Natural killer cell (primary cell): Measurements from ENCODE around the gene CDC42EP4. TPM values are rescaled to one million over a fixed set of nuclear protein-coding genes. Genes with fewer than 3 reads are reported as not detected.

ENCODE experiments used
- ATAC-seq, 3 donors: fragments of 150-1000 bp in 2 of 3; fragments of 200-7000 bp in 1 of 3; cut with Tn5 transposase; 1 replicate in 1 of 3; 2 replicates in 2 of 3; pipeline ENCODE4 v1.10.0; 2021; ENCODE audit warnings: mild to moderate bottlenecking in 2 of 3, moderate library complexity in 2 of 3
- DNase-seq, 2 donors: peaks; one replicate each; pipeline versions ENCODE4 v3.0.0 to v3.0.0-alpha.2; 2013 to 2021; ENCODE audit warnings: mixed read lengths in 1 of 2
- H3K27ac ChIP-seq: one replicate; pipeline ENCODE4 v1.5.1; 2013; ENCODE audit warnings: mild to moderate bottlenecking, low read length
- H3K27me3 ChIP-seq: one replicate; pipeline ENCODE4 v1.6.1; 2013; ENCODE audit warnings: low read length; ENCODE audit not compliant: control insufficient read depth, insufficient read depth
- H3K36me3 ChIP-seq: one replicate; pipeline ENCODE4 v1.6.1; 2013; ENCODE audit warnings: low read length; ENCODE audit not compliant: control insufficient read depth, insufficient read depth
- H3K4me1 ChIP-seq: one replicate; pipeline ENCODE4 v1.6.1; 2013; ENCODE audit warnings: low read length; ENCODE audit not compliant: control insufficient read depth, insufficient read depth
- H3K4me3 ChIP-seq: one replicate; pipeline ENCODE4 v1.5.1; 2013; ENCODE audit warnings: low read length
- H3K9me3 ChIP-seq: one replicate; pipeline ENCODE4 v1.6.1; 2013; ENCODE audit warnings: low read length; ENCODE audit not compliant: control insufficient read depth, insufficient read depth
- H3K27ac Mint-ChIP-seq, 2 donors: one replicate each; pipeline ENCODE4 v1.8.0; 2022; ENCODE audit warnings: mild to moderate bottlenecking in 2 of 2, mixed read lengths in 2 of 2, moderate library complexity in 1 of 2
- H3K27me3 Mint-ChIP-seq, 2 donors: one replicate each; pipeline ENCODE4 v1.8.0; 2022; ENCODE audit warnings: low read depth in 2 of 2, mixed read lengths in 2 of 2
- H3K36me3 Mint-ChIP-seq: one replicate; pipeline ENCODE4 v1.8.0; 2022; ENCODE audit warnings: mixed read lengths
- H3K4me1 Mint-ChIP-seq, 2 donors: one replicate each; pipeline ENCODE4 v1.8.0; 2022; ENCODE audit warnings: mixed read lengths in 2 of 2
- H3K4me3 Mint-ChIP-seq: one replicate; pipeline ENCODE4 v1.8.0; 2022; ENCODE audit warnings: mild to moderate bottlenecking, moderate library complexity, mixed read lengths
- H3K9me3 Mint-ChIP-seq, 2 donors: one replicate each; pipeline ENCODE4 v1.8.0; 2022; ENCODE audit warnings: mixed read lengths in 2 of 2
- WGBS: methylation state at CpG from one replicate; pipeline ENCODE4 v1.1.7; 2013; ENCODE audit warnings: missing lambda C conversion rate; ENCODE audit not compliant: insufficient coverage; 5-methylcytosine and 5-hydroxymethylcytosine counted together
- intact Hi-C: fragments of 100-400 bp; cut with micrococcal nuclease; formaldehyde crosslinking; loops from one replicate; pipeline ENCODE4 v1.14.2; 2022
- total RNA-seq, 4 donors: library from RNA; stranded (reverse); fragments of 120-200 nt in 1 of 4; gene quantifications; one replicate each; pipeline versions ENCODE4 v1.2.3 to v1.2.4, GENCODE V29; 2013 to 2022
- TF ChIP-seq, protein P1 (sequence below): fragments of 200-600 bp; IDR thresholded peaks from one replicate; pipeline ENCODE4 v1.8.0; 2022; ENCODE audit warnings: antibody characterized with exemption

The CDC42EP4 gene
- total RNA-seq, 3 donors from 2014 or later (not counting 1 experiment from before 2014, with no cell fraction given), result 2.5 to 9.6 (median 4.4) TPM

DNA sequence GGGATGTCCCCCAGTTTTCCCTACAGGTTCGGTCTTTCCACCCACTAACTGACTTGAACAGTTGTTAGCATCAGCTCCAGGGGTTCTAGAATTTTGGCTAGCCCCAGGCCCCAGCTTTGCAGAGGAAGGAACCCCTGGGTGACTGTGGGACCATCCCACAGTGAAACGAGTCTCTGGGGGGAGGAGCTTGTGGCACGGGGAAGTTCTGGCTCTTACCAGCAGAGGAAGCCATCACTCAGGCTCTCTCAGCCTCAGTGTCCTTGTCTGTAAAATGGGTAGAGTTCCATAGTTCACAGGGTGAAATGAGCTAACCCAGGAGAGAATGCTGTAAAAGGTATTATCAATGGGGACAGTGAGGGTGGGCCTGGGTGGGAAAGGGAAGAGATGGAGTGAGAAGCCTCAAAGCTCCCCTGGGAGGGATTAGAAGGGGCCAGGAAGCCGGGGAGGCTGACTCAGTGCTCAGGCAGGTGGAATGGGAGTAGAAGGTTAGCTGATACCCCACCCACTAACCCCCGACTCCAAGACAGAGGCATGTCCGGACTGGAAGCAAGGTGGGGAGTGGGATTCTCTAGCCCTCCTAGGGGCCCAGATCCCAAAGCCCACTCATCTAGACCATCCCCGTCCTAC, 30.9 kb upstream of the CDC42EP4 start:
- Histone ChIP-seq H3K27ac (no peak overlapping the region), H3K9me3 (no peaks in the 10 kb centered on the region), H3K36me3 (no peaks in the 10 kb centered on the region), H3K4me1 (no peaks in the 10 kb centered on the region), H3K4me3 (no peak overlapping the region), H3K27me3 (no peaks in the 10 kb centered on the region)
- WGBS, result 69% methylated on average over 6 of the region's 7 CpGs
- Mint-ChIP-seq H3K27me3 (no peaks in the 10 kb centered on the region), H3K36me3 (no peaks in the 10 kb centered on the region), H3K9me3 (no peaks in the 10 kb centered on the region), H3K27ac (no peak overlapping the region), H3K4me1 (peaks cover 0 to 4% of the 10 kb centered on the region in 2 donors), H3K4me3 (no peak overlapping the region)
- TF ChIP-seq, protein P1, sequence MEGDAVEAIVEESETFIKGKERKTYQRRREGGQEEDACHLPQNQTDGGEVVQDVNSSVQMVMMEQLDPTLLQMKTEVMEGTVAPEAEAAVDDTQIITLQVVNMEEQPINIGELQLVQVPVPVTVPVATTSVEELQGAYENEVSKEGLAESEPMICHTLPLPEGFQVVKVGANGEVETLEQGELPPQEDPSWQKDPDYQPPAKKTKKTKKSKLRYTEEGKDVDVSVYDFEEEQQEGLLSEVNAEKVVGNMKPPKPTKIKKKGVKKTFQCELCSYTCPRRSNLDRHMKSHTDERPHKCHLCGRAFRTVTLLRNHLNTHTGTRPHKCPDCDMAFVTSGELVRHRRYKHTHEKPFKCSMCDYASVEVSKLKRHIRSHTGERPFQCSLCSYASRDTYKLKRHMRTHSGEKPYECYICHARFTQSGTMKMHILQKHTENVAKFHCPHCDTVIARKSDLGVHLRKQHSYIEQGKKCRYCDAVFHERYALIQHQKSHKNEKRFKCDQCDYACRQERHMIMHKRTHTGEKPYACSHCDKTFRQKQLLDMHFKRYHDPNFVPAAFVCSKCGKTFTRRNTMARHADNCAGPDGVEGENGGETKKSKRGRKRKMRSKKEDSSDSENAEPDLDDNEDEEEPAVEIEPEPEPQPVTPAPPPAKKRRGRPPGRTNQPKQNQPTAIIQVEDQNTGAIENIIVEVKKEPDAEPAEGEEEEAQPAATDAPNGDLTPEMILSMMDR, result no peak
- intact Hi-C loops, result no loop called here
- DNase-seq (no peak), ATAC-seq (no peak)

DNA sequence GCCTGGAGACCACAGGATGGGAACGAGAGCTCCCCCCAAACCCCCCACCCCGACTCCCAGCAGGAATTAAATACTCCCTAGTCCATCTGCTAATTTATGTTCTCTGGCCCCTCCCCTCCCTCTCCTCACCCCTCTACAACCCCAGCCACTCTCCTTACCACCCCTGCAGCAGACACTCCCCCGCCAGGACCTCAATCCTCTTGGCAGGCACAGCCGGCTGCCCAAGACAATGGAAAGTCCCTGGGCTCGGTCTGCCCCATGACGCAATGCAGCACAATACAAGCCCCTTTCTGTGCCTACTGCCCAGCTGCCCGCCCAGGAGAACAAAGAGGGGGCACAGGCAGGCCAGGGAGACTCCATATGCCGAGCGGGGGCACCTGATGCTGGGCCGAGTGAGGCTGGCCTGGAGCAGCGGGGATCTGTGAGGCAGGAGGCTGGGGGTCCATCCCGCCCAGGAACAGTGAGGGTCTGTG, 30.3 kb upstream of the CDC42EP4 start:
- no peak for ATAC-seq
- Mint-ChIP-seq H3K9me3 (no peaks in the 10 kb centered on the region), H3K36me3 (no peaks in the 10 kb centered on the region), H3K4me1 (peaks cover 0 to 4% of the 10 kb centered on the region in 2 donors), H3K4me3 (no peak overlapping the region), H3K27me3 (no peaks in the 10 kb centered on the region), H3K27ac (no peak overlapping the region)
- Histone ChIP-seq H3K36me3 (no peaks in the 10 kb centered on the region), H3K27ac (no peak overlapping the region), H3K4me3 (no peak overlapping the region), H3K9me3 (no peaks in the 10 kb centered on the region), H3K27me3 (no peaks in the 10 kb centered on the region), H3K4me1 (no peaks in the 10 kb centered on the region)
- intact Hi-C loops, result no loop called here
- WGBS, result 84% methylated on average over 12 of the region's 12 CpGs
- no peak for DNase-seq
- TF ChIP-seq, protein P1, result no peak

DNA sequence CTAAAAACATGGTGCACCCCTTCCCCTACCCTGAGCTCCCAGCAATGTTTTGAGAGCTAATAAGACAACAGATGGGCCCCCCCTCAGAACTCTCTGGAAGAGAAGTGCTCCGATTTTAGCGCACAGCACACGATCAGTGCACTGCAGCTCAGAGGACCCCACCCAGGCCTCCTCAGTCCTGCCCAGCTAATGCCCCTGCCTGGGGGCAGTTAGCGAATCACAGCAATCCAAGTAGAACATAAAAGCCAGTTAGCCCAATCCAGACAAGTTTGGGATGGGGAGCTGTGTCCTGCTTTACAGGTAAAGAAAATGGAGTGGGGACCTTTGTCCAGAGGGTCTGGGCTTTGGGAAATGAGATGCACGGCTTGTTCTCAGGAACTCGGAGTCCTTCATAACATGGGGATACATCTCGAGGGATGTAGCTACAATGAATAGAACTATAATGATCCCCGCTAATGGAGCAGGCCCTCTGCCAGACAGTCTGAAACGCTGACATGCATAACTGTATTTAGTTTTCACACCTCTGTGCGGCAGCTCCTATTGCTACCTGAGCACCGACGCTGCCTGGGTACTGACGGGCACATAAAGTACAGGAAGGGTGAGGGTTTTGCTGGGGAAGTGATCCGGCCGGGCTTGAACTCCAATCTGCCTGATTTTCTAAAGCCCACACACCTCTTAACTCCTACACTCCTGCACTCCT, 29.7 kb upstream of the CDC42EP4 start:
- H3K4me1 ChIP-seq, result no peaks in the 10 kb centered on the region
- WGBS, result 79% methylated on average over 15 of the region's 15 CpGs
- intact Hi-C loops, result no loop called here
- H3K27me3 ChIP-seq, result no peaks in the 10 kb centered on the region
- no peak overlapping the region for H3K4me3 ChIP-seq
- Mint-ChIP-seq H3K27me3 (no peaks in the 10 kb centered on the region), H3K36me3 (no peaks in the 10 kb centered on the region), H3K9me3 (no peaks in the 10 kb centered on the region), H3K4me3 (no peak overlapping the region), H3K4me1 (peaks cover 0 to 4% of the 10 kb centered on the region in 2 donors), H3K27ac (no peak overlapping the region)
- no peak overlapping the region for H3K27ac ChIP-seq
- DNase-seq (no peak), ATAC-seq (no peak)
- H3K9me3 ChIP-seq, result no peaks in the 10 kb centered on the region
- TF ChIP-seq, protein P1, result no peak
- H3K36me3 ChIP-seq, result no peaks in the 10 kb centered on the region
